HCT116 (cell line): ENCODE measurements around the gene SPATA20. TPM values are rescaled to one million over a fixed set of nuclear protein-coding genes. Genes with fewer than 3 reads are reported as not detected.

Experiments used
- ATAC-seq: fragments of 200-7000 bp; cut with Tn5 transposase; 2 replicates; pipeline ENCODE4 v1.9.1; 2020; ENCODE audit warnings: mild to moderate bottlenecking, moderate library complexity
- BruUV-seq: library from RNA; stranded (reverse); fragments of 400-500 nt; replicated peaks from 2 replicates; lab custom pipeline; 2021; lab: Mats Ljungman, UMichigan
- CTCF ChIA-PET: fragments of 300-600 bp; sonication (Branson Sonifier 250); formaldehyde crosslinking; loops from one replicate; lab custom pipeline; 2021; ENCODE audit warnings: antibody characterized with exemption; lab: Charles Lee
- POLR2A ChIA-PET: fragments of 300-600, 350-600 bp; sonication (Branson Sonifier 250); formaldehyde crosslinking; loops from one replicate; lab custom pipeline; 2021; ENCODE audit warnings: antibody characterized with exemption; lab: Charles Lee
- RAD21 ChIA-PET, 2 experiments: fragments of 300-600 bp; sonication (Branson Sonifier 250); formaldehyde crosslinking; loops; one replicate each; lab custom pipeline; 2023; ENCODE audit warnings: low total read pairs in 2 of 2; ENCODE audit not compliant: uncharacterized antibody in 2 of 2, unreplicated experiment in 2 of 2, low non-redundant PET in 1 of 2; lab: Charles Lee
- DNase-seq: peaks from one replicate; pipeline ENCODE4 v3.0.0-alpha.2; 2010; ENCODE audit warnings: low read depth, low spot score
- H2AFZ ChIP-seq: fragments of 200-600 bp; shearing (Covaris generic), sonication (generic); 2 replicates; pipeline ENCODE4 v1.6.1; 2017; ENCODE audit warnings: low read depth, mixed run types, mixed read lengths, antibody characterized with exemption, low read length; ENCODE audit not compliant: poor library complexity, severe bottlenecking
- H3K27ac ChIP-seq: 2 replicates; pipeline ENCODE4 v1.5.1; 2012; ENCODE audit warnings: low read depth, low read length
- H3K27me3 ChIP-seq: fragments of 200-600 bp; sonication (generic); 2 replicates; pipeline ENCODE4 v1.6.1; 2016; ENCODE audit warnings: mixed run types, low read length, mixed read lengths; ENCODE audit not compliant: insufficient read depth
- H3K36me3 ChIP-seq, 2 experiments: fragments of 200-500 bp in 1 of 2; fragments of 200-600 bp in 1 of 2; sonication (Bioruptor generic) in 1 of 2; sonication (generic) in 1 of 2; 2 replicates each; pipeline versions ENCODE4 v1.5.1 to v1.6.1; 2014 to 2016; ENCODE audit warnings: low read length in 2 of 2, inconsistent platforms in 1 of 2, mixed read lengths in 1 of 2, mixed run types in 1 of 2; ENCODE audit not compliant: insufficient read depth in 2 of 2, control insufficient read depth in 1 of 2
- H3K4me1 ChIP-seq, 2 experiments: fragments of 200-600 bp in 1 of 2; sonication (generic) in 1 of 2; 2 replicates each; pipeline versions ENCODE4 v1.5.1 to v1.6.1; 2012 to 2017; ENCODE audit warnings: low read length in 2 of 2, inconsistent platforms in 1 of 2, mild to moderate bottlenecking in 1 of 2, mixed read lengths in 1 of 2, mixed run types in 1 of 2, moderate library complexity in 1 of 2; ENCODE audit not compliant: insufficient read depth in 2 of 2, control insufficient read depth in 1 of 2
- H3K4me2 ChIP-seq: fragments of 200-600 bp; sonication (generic); 2 replicates; pipeline ENCODE4 v1.6.1; 2017; ENCODE audit warnings: mixed run types, low read length, mixed read lengths
- H3K4me3 ChIP-seq, 2 experiments: fragments of 200-600 bp in 1 of 2; sonication (generic) in 1 of 2; replicated peaks in 1 of 2; 2 replicates each; pipeline ENCODE4 v1.5.1; 2011 to 2016; ENCODE audit warnings: low read length in 2 of 2, control low read depth in 1 of 2, low read depth in 1 of 2, mild to moderate bottlenecking in 1 of 2, mixed read lengths in 1 of 2, mixed run types in 1 of 2
- H3K79me2 ChIP-seq: fragments of 200-600 bp; sonication (generic); 2 replicates; pipeline ENCODE4 v1.6.1; 2017; ENCODE audit warnings: mild to moderate bottlenecking, mixed run types, low read length, moderate library complexity, mixed read lengths; ENCODE audit not compliant: insufficient read depth
- H3K9ac ChIP-seq: fragments of 200-600 bp; sonication (generic); 2 replicates; pipeline ENCODE4 v1.6.1; 2016; ENCODE audit warnings: low read length, mixed read lengths
- H3K9me2 ChIP-seq: fragments of 200-600 bp; sonication (generic), shearing (Covaris generic); 2 replicates; pipeline ENCODE4 v1.6.1; 2017; ENCODE audit warnings: mixed run types, mild to moderate bottlenecking, moderate library complexity; ENCODE audit not compliant: insufficient read depth
- H3K9me3 ChIP-seq, 2 experiments: fragments of 200-500 bp in 1 of 2; fragments of 200-600 bp in 1 of 2; sonication (Bioruptor generic) in 1 of 2; sonication (generic) in 1 of 2; 2 replicates each; pipeline ENCODE4 v1.6.1; 2014 to 2017; ENCODE audit warnings: low read length in 2 of 2, mixed read lengths in 2 of 2, inconsistent platforms in 1 of 2, low read depth in 1 of 2, mild to moderate bottlenecking in 1 of 2, mixed run types in 1 of 2, moderate library complexity in 1 of 2; ENCODE audit not compliant: control insufficient read depth in 1 of 2, insufficient read depth in 1 of 2
- H4K20me1 ChIP-seq: fragments of 200-600 bp; sonication (generic), shearing (Covaris generic); 2 replicates; pipeline ENCODE4 v1.6.1; 2017; ENCODE audit warnings: mixed run types, mild to moderate bottlenecking, moderate library complexity; ENCODE audit not compliant: insufficient read depth
- CBX3 ChIP-seq: IDR thresholded peaks from 2 replicates; pipeline ENCODE4 v1.6.1; 2012; ENCODE audit warnings: low read depth
- CEBPB ChIP-seq: IDR thresholded peaks from 2 replicates; pipeline ENCODE4 v1.6.1; 2012; ENCODE audit warnings: low read depth
- ELF1 ChIP-seq: IDR thresholded peaks from 2 replicates; pipeline ENCODE4 v1.6.1; 2012; ENCODE audit warnings: low read depth, borderline replicate concordance
- EZH2 ChIP-seq: fragments of 200-600 bp; sonication (generic); IDR thresholded peaks from 2 replicates; pipeline ENCODE4 v1.6.1; 2017; ENCODE audit warnings: antibody characterized with exemption, mixed run types
- EZH2phosphoT487 ChIP-seq: fragments of 200-600 bp; IDR thresholded peaks from 2 replicates; pipeline ENCODE4 v1.6.1; 2018; ENCODE audit warnings: antibody characterized with exemption, borderline replicate concordance
- FOSL1 ChIP-seq: IDR thresholded peaks from 2 replicates; pipeline ENCODE4 v1.6.1; 2012; ENCODE audit warnings: low read depth
- POLR2A ChIP-seq: IDR thresholded peaks from 2 replicates; pipeline ENCODE4 v1.7.0; 2011; ENCODE audit warnings: borderline replicate concordance; ENCODE audit not compliant: insufficient read depth, insufficient read length; ENCODE audit errors: extremely low read depth
- POLR2AphosphoS5 ChIP-seq: IDR thresholded peaks from 2 replicates; pipeline ENCODE4 v1.6.1; 2011; ENCODE audit warnings: mild to moderate bottlenecking, low read depth, low read length, moderate library complexity
- RAD21 ChIP-seq: IDR thresholded peaks from 2 replicates; pipeline ENCODE4 v1.6.1; 2012; ENCODE audit warnings: low read depth, mild to moderate bottlenecking
- SIN3A ChIP-seq: IDR thresholded peaks from 2 replicates; pipeline ENCODE4 v1.6.1; 2012; ENCODE audit warnings: low read depth
- SRF ChIP-seq: IDR thresholded peaks from 2 replicates; pipeline ENCODE4 v1.6.1; 2012; ENCODE audit warnings: low read depth
- TCF7L2 ChIP-seq: IDR thresholded peaks from 2 replicates; pipeline ENCODE4 v1.7.0; 2011; ENCODE audit warnings: borderline replicate concordance, inconsistent platforms; ENCODE audit not compliant: insufficient read depth, insufficient read length; ENCODE audit errors: extremely low read depth
- YY1 ChIP-seq: IDR thresholded peaks from 2 replicates; pipeline ENCODE4 v1.6.1; 2011; ENCODE audit warnings: low read length, low read depth, moderate library complexity, mild to moderate bottlenecking; ENCODE audit not compliant: insufficient replicate concordance; ENCODE audit errors: extremely low read depth
- ZFX ChIP-seq: fragments of 450-650 bp; IDR thresholded peaks from 2 replicates; pipeline ENCODE4 v1.6.1; 2017
- ZNF274 ChIP-seq: fragments of 200-500 bp; sonication (Bioruptor generic); IDR thresholded peaks from 2 replicates; pipeline ENCODE4 v1.6.1; 2014; ENCODE audit warnings: mild to moderate bottlenecking, low read depth, low read length, inconsistent platforms
- intact Hi-C: fragments of 100-400 bp; cut with micrococcal nuclease; formaldehyde crosslinking; loops from 2 replicates; pipeline ENCODE4 v1.10.0; 2022
- total RNA-seq: library from RNA; stranded (reverse); gene quantifications from one replicate; pipeline ENCODE4 v1.2.1, GENCODE V29; 2021; ENCODE audit not compliant: unreplicated experiment
- TF ChIP-seq, protein P1 (sequence below): IDR thresholded peaks from 2 replicates; pipeline ENCODE4 v1.6.1; 2012
- TF ChIP-seq, protein P2 (sequence below): IDR thresholded peaks from 2 replicates; pipeline ENCODE4 v1.6.1; 2012
- TF ChIP-seq, protein P3 (sequence below): IDR thresholded peaks from 2 replicates; pipeline ENCODE4 v1.6.1; 2011; ENCODE audit warnings: mild to moderate bottlenecking, low read length, moderate library complexity; ENCODE audit not compliant: insufficient replicate concordance; ENCODE audit errors: extremely low read depth

The SPATA20 gene
- total RNA-seq, 1 experiment from 2014 or later = 57.5 TPM

DNA sequence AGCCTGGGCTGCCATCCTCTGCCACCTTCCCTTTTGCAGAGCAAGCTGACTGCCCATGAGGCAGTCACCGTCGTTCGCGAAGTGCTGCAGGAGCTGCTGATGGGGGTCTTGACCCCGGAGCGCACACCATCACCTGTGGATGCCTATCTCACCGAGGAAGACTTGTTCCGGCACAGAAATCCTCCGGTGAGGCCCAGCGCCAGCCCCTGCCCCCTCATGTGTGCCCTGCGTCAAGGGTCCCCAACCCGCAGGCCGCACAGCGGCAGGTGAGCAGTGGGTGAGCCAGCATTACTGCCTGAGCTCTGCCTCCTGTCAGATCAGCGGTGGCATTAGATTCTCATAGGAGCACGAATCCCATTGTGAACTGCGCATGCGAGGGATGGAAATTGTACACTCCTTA, 22.1 kb upstream of the SPATA20 start:
- RAD21 ChIA-PET = no interaction called here

DNA sequence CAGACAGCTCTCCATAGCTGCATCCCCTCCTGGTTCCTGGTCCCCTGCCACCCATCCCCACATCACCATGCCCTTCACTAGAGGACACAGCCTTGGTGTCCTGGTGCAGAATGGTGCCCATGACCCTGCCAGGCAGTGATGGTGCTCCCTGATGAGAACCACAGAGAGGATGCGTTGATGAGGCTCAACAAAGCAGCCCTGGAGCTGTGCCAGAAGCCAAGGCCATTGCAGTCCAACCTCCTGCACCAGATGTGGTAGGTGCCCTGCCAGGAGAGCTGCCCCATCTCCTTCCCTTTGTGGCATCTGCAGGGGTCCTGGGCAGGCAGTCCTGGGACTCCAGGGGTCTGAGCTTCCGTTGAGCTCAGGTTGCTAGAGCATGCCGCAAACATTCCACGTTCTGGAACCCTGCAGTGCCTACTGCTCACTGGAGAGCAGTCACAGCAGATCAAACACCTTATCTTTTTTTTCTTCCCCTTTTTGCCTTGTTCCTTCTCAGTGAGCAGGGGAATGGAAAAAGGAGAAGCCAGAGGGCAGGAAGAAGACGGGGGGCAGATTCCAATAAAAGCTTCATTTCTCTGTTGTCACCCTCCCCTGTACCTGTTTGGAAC, 19.7 kb upstream of the SPATA20 start:
- H3K9ac ChIP-seq = no peak overlapping the region
- no TSS peak for BruUV-seq
- peaks cover 13% of the 10 kb centered on the region in 2 experiments for H3K4me1 ChIP-seq
- no peak for DNase-seq
- H3K4me2 ChIP-seq = no peak overlapping the region
- H3K79me2 ChIP-seq = no peaks in the 10 kb centered on the region
- no peak overlapping the region for H3K4me3 ChIP-seq
- no peak overlapping the region for H2AFZ ChIP-seq
- ChIA-PET CTCF (no interaction called here), POLR2A (no interaction called here), RAD21 (no interaction called here)
- intact Hi-C loops = no loop called here
- no peak for ATAC-seq
- no peaks in the 10 kb centered on the region for H4K20me1 ChIP-seq
- no peaks in the 10 kb centered on the region for H3K9me3 ChIP-seq
- no peak overlapping the region for H3K27ac ChIP-seq
- H3K9me2 ChIP-seq = no peaks in the 10 kb centered on the region
- H3K36me3 ChIP-seq = no peaks in the 10 kb centered on the region
- TF ChIP-seq EZH2phosphoT487 (no peak), ELF1 (no peak), SIN3A (no peak), TCF7L2 (no peak), ZFX (no peak), YY1 (no peak), SRF (no peak), CEBPB (no peak), FOSL1 (no peak), EZH2 (no peak), CBX3 (no peak), ZNF274 (no peak), POLR2AphosphoS5 (no peak)
- TF ChIP-seq, protein P1, sequence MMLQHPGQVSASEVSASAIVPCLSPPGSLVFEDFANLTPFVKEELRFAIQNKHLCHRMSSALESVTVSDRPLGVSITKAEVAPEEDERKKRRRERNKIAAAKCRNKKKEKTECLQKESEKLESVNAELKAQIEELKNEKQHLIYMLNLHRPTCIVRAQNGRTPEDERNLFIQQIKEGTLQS = no peak
- TF ChIP-seq, protein P2, sequence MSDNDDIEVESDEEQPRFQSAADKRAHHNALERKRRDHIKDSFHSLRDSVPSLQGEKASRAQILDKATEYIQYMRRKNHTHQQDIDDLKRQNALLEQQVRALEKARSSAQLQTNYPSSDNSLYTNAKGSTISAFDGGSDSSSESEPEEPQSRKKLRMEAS = no peak
- TF ChIP-seq, protein P3, sequence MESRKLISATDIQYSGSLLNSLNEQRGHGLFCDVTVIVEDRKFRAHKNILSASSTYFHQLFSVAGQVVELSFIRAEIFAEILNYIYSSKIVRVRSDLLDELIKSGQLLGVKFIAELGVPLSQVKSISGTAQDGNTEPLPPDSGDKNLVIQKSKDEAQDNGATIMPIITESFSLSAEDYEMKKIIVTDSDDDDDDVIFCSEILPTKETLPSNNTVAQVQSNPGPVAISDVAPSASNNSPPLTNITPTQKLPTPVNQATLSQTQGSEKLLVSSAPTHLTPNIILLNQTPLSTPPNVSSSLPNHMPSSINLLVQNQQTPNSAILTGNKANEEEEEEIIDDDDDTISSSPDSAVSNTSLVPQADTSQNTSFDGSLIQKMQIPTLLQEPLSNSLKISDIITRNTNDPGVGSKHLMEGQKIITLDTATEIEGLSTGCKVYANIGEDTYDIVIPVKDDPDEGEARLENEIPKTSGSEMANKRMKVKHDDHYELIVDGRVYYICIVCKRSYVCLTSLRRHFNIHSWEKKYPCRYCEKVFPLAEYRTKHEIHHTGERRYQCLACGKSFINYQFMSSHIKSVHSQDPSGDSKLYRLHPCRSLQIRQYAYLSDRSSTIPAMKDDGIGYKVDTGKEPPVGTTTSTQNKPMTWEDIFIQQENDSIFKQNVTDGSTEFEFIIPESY = no peak
- no peaks in the 10 kb centered on the region for H3K27me3 ChIP-seq

More for the DNA sequence above, 22.1 kb upstream of the SPATA20 start:
- Histone ChIP-seq H3K9me2 (no peaks in the 10 kb centered on the region), H3K4me2 (no peak overlapping the region), H3K9me3 (no peaks in the 10 kb centered on the region), H3K79me2 (no peaks in the 10 kb centered on the region), H4K20me1 (no peaks in the 10 kb centered on the region), H3K27me3 (no peaks in the 10 kb centered on the region), H3K4me1 (no peaks in the 10 kb centered on the region), H2AFZ (no peak overlapping the region), H3K36me3 (no peaks in the 10 kb centered on the region), H3K27ac (no peak overlapping the region), H3K4me3 (no peak overlapping the region), H3K9ac (no peak overlapping the region)
- TF ChIP-seq RAD21 (no peak), CEBPB (no peak), POLR2A (no peak)
- DNase-seq = no peak
- intact Hi-C loops = no loop called here
- BruUV-seq = no TSS peak
- no peak for ATAC-seq
- ChIA-PET POLR2A (no interaction called here), CTCF (no interaction called here)
